Stomach (tissue), 4 donors: ENCODE results near the gene SLC2A10.

Experiments used
- CTCF ChIP-seq, 7 experiments: fragments of 450-650 bp in 4 of 7; fragments of 200-600 bp in 3 of 7; sonication (generic) in 3 of 7; IDR thresholded peaks; one replicate each; pipeline ENCODE4 v1.5.1; 2016 to 2019; ENCODE audit warnings: antibody characterized with exemption in 7 of 7, control low read depth in 2 of 7, mild to moderate bottlenecking in 1 of 7
- EP300 ChIP-seq: sonication (generic); formaldehyde crosslinking; IDR thresholded peaks from one replicate; pipeline ENCODE4 v1.6.1; 2017; ENCODE audit warnings: antibody characterized with exemption
- POLR2AphosphoS5 ChIP-seq, 3 donors: sonication (generic); formaldehyde crosslinking; IDR thresholded peaks; one replicate each; pipeline ENCODE4 v1.6.1; 2016; ENCODE audit warnings: antibody characterized with exemption in 3 of 3

- no peak for TF ChIP-seq CTCF (IDR thresholded peaks at IDR 0.05)
- TF ChIP-seq EP300, result no peak
- TF ChIP-seq POLR2AphosphoS5 (IDR thresholded peaks at IDR 0.05), result no peak
These were observed 70.4 kb downstream of the SLC2A10 start for GRCh38 chr20:46779831-46780230.
